ENCODE data around the gene ITPR1.

- TF ChIP-seq POLR2AphosphoS5 (IDR thresholded peaks at IDR 0.05; ENCODE audit: borderline replicate concordance, low read depth, low read length) (no peak), EZH2 (IDR thresholded peaks at IDR 0.05) (no peak), FOXP2 (optimal IDR thresholded peaks at IDR 0.05; ENCODE audit: control extremely low read depth, extremely low read length, insufficient read depth) (no peak)
Observed at GRCh38 chr3:4766263-4766662, 273.1 kb downstream of the ITPR1 start.

Data from SK-N-MC (cell line).